ENCODE results near the gene CYP2B6.

GRCh38 chr19:41039806-41040205 is 48.7 kb downstream of the CYP2B6 start:
- TF ChIP-seq RAD21 (conservative IDR thresholded peaks at IDR 0.05) = no peak
- no peak for TF ChIP-seq EZH2 (IDR thresholded peaks at IDR 0.05; ENCODE audit: borderline replicate concordance, insufficient read depth, low read length, poor library complexity, severe bottlenecking)
- TF ChIP-seq CTCF (IDR thresholded peaks at IDR 0.05; ENCODE audit: poor library complexity, severe bottlenecking) = no peak
